Activated T-cell treated with anti-CD3 and anti-CD28 coated beads, Interleukin-2, amount 50 U/mL, for 72 hours (primary cell): ENCODE data around the gene SLC9C1. TPM values are rescaled to one million over a fixed set of nuclear protein-coding genes. Genes with fewer than 3 reads are reported as not detected.

Experiments used
- ATAC-seq, 2 donors: fragments of 150-1000 bp; cut with Tn5 transposase; replicated peaks in 1 of 2; 2 replicates each; pipeline ENCODE4 v1.10.0; 2021; ENCODE audit warnings: moderate library complexity in 2 of 2, mild to moderate bottlenecking in 1 of 2
- DNase-seq, 2 donors: peaks; one replicate each; pipeline ENCODE4 v3.0.0; 2021 to 2022; ENCODE audit warnings: mixed read lengths in 1 of 2
- H3K27ac Mint-ChIP-seq: one replicate; pipeline ENCODE4 v1.8.0; 2022; ENCODE audit warnings: mild to moderate bottlenecking, moderate library complexity, mixed read lengths
- H3K27me3 Mint-ChIP-seq: one replicate; pipeline ENCODE4 v1.8.0; 2022; ENCODE audit warnings: low read depth, mixed read lengths
- H3K36me3 Mint-ChIP-seq, 2 donors: one replicate each; pipeline ENCODE4 v1.8.0; 2022; ENCODE audit warnings: mixed read lengths in 2 of 2, mild to moderate bottlenecking in 1 of 2; ENCODE audit not compliant: insufficient read depth in 2 of 2
- H3K4me1 Mint-ChIP-seq: one replicate; pipeline ENCODE4 v1.8.0; 2022; ENCODE audit warnings: low read depth, mixed read lengths
- H3K4me3 Mint-ChIP-seq, 2 donors: one replicate each; pipeline ENCODE4 v1.8.0; 2022; ENCODE audit warnings: mild to moderate bottlenecking in 2 of 2, mixed read lengths in 2 of 2, moderate library complexity in 2 of 2
- H3K9me3 Mint-ChIP-seq, 2 donors: one replicate each; pipeline ENCODE4 v1.8.0; 2022; ENCODE audit warnings: mixed read lengths in 2 of 2
- total RNA-seq, 2 donors: library from RNA; stranded (reverse); gene quantifications; one replicate each; pipeline ENCODE4 v1.2.3, GENCODE V29; 2022

The SLC9C1 gene
- total RNA-seq, 2 donors from 2014 or later, result not detected

GRCh38 chr3:112302150-112302830 is 8.3 kb upstream of the SLC9C1 start:
- Mint-ChIP-seq H3K4me3 (no peak overlapping the region), H3K4me1 (peaks cover 15% of the 10 kb centered on the region), H3K9me3 (no peaks in the 10 kb centered on the region), H3K27ac (no peak overlapping the region), H3K27me3 (no peaks in the 10 kb centered on the region), H3K36me3 (no peaks in the 10 kb centered on the region)
- no peak for ATAC-seq
- no peak for DNase-seq

DNA sequence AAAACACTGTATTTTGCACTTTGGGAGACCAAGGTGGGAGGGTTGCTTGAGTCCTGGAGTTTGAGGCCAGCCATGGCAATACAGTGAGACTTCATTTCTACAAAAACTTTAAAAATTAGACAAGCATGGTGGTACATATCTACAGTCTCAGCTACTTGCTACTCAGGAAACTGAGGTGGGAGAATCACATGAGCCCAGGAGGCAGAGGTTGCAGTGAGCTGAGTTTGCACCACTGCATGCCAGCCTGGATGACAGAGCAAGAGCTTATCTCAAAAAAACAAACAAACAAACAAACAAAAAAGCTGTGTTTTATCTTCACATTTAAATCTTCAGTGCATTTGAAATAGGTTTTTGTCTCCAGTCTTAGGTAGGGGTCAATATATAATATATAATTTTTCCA is 4.8 kb upstream of the SLC9C1 start:
- peaks cover 22% of the 10 kb centered on the region for H3K4me1 Mint-ChIP-seq
- ATAC-seq (no peak), DNase-seq (no peak)
- H3K9me3 Mint-ChIP-seq, result no peaks in the 10 kb centered on the region
- H3K27me3 Mint-ChIP-seq, result no peaks in the 10 kb centered on the region
- no peaks in the 10 kb centered on the region for H3K36me3 Mint-ChIP-seq
- no peak overlapping the region for H3K27ac Mint-ChIP-seq
- no peak overlapping the region for H3K4me3 Mint-ChIP-seq

DNA sequence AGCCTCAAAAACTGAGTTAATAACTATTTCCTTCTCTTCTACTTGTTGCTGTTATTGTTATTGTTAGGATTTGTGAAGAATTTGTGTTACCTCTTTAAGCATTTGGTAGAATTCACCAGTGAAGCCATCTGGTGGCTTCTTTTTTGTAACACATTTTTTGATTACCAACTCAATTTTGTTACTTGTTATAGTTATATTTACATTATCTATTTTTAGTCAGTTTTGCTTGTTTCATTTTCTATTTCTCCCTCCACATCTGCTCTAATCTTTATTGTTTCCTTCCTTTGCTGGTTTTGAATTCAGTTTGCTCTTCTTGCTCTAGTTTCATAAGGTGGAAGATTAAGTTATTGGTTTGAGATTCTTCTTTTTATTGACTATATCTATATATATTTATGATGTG is 3.7 kb upstream of the SLC9C1 start:
- no peaks in the 10 kb centered on the region for H3K27me3 Mint-ChIP-seq
- DNase-seq (no peak), ATAC-seq (no peak)
- H3K4me3 Mint-ChIP-seq, result peak overlapping the region; percentile 10 to 67
- H3K9me3 Mint-ChIP-seq, result no peaks in the 10 kb centered on the region
- peaks cover 27% of the 10 kb centered on the region for H3K4me1 Mint-ChIP-seq
- no peaks in the 10 kb centered on the region for H3K36me3 Mint-ChIP-seq
- no peak overlapping the region for H3K27ac Mint-ChIP-seq

GRCh38 chr3:112289011-112289410 is 5.0 kb downstream of the SLC9C1 start:
- peaks cover 7% of the 10 kb centered on the region for H3K4me1 Mint-ChIP-seq
- no peaks in the 10 kb centered on the region for H3K9me3 Mint-ChIP-seq
- H3K4me3 Mint-ChIP-seq, result no peak overlapping the region
- no peaks in the 10 kb centered on the region for H3K36me3 Mint-ChIP-seq
- no peak overlapping the region for H3K27ac Mint-ChIP-seq
- ATAC-seq (no peak), DNase-seq (no peak)
- H3K27me3 Mint-ChIP-seq, result no peaks in the 10 kb centered on the region

DNA sequence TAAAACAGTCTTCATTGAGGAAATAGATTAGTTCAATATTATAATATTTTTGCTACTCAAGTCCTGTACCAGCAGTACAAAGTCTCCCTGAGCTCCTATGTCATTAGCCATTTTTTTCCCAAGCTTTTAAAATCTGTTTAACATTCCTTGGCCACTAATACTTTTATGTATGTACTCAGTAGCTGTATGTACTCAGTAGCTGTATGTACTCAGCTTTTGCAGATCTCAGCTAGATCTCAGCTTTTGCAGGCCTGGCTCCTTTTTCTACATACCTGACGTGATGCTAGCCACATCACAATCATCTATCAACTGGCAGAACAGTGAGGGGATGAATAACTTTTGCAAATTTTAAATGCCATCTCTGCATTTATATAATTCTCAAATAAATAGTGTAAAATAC is 13.8 kb downstream of the SLC9C1 start:
- Mint-ChIP-seq H3K4me3 (no peak overlapping the region), H3K9me3 (no peaks in the 10 kb centered on the region), H3K27ac (no peak overlapping the region), H3K27me3 (peaks cover 6% of the 10 kb centered on the region), H3K4me1 (no peaks in the 10 kb centered on the region), H3K36me3 (no peaks in the 10 kb centered on the region)
- no peak for DNase-seq
- no peak for ATAC-seq

DNA sequence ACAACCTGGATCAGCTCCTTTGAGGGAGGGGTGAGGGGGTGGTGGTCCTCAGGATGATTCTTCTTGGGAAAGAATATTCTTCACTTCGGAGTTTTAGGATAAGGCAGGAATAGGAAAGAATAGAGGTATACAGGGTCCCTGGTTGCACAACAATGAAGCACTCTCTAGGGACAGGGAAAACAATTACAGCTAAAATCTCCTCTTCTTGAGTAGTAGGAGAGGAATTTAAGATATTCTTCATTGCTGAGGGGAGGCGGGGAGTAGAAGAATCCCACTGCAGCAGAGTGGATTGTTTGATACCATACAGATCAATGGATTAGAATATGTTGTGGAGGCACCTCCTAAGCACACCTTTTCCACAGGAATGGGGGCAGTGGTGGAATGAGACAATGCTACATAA is 20.5 kb downstream of the SLC9C1 start:
- no peak for ATAC-seq
- Mint-ChIP-seq H3K36me3 (no peaks in the 10 kb centered on the region), H3K27me3 (peaks cover 6% of the 10 kb centered on the region), H3K4me1 (no peaks in the 10 kb centered on the region), H3K4me3 (no peak overlapping the region), H3K27ac (no peak overlapping the region), H3K9me3 (no peaks in the 10 kb centered on the region)
- no peak for DNase-seq

DNA sequence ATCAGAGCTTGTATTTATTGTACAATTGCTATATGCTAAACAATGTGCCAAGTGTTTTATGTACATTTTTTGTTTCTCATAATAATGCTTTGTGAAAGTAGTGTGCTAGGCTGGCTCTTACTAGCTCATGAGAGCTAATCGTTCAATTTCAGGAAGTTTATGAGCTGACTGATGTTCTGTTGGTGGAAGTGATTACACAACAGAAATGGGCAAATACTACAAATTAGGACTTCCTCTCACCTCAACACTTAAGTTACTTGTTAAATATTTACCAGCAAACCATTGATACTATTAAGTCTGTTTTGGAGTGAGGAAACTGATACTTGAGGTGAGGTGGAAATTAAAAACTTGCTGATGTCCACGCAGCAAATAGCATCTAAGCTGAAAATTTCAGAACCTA is 32.3 kb downstream of the SLC9C1 start:
- Mint-ChIP-seq H3K9me3 (peaks cover 0 to 2% of the 10 kb centered on the region in 2 donors), H3K4me1 (peaks cover 10% of the 10 kb centered on the region), H3K27ac (no peak overlapping the region), H3K36me3 (no peaks in the 10 kb centered on the region), H3K27me3 (no peaks in the 10 kb centered on the region), H3K4me3 (no peak overlapping the region)
- no peak for ATAC-seq
- DNase-seq, result no peak

- no peak for DNase-seq
Observed at GRCh38 chr3:112260563-112260962, 33.5 kb downstream of the SLC9C1 start.

GRCh38 chr3:112253301-112253971 is 40.6 kb downstream of the SLC9C1 start:
- Mint-ChIP-seq H3K4me3 (no peak overlapping the region), H3K27ac (no peak overlapping the region), H3K9me3 (peaks cover 11% of the 10 kb centered on the region in 2 donors), H3K36me3 (peaks cover 0 to 4% of the 10 kb centered on the region in 2 donors), H3K27me3 (no peaks in the 10 kb centered on the region), H3K4me1 (no peaks in the 10 kb centered on the region)
- DNase-seq (no peak), ATAC-seq (no peak)

More at GRCh38 chr3:112260563-112260962, 33.5 kb downstream of the SLC9C1 start:
- peaks cover 10% of the 10 kb centered on the region for H3K4me1 Mint-ChIP-seq
- H3K9me3 Mint-ChIP-seq, result peaks cover 0 to 2% of the 10 kb centered on the region in 2 donors
- H3K27ac Mint-ChIP-seq, result no peak overlapping the region
- no peak for ATAC-seq
- H3K36me3 Mint-ChIP-seq, result no peaks in the 10 kb centered on the region
- no peaks in the 10 kb centered on the region for H3K27me3 Mint-ChIP-seq
- no peak overlapping the region for H3K4me3 Mint-ChIP-seq

GRCh38 chr3:112247900-112248299 is 46.1 kb downstream of the SLC9C1 start:
- H3K4me3 Mint-ChIP-seq, result no peak overlapping the region
- ATAC-seq (no peak), DNase-seq (no peak)
- H3K36me3 Mint-ChIP-seq, result no peaks in the 10 kb centered on the region
- no peaks in the 10 kb centered on the region for H3K27me3 Mint-ChIP-seq
- peaks cover 0 to 3% of the 10 kb centered on the region in 2 donors for H3K9me3 Mint-ChIP-seq
- no peak overlapping the region for H3K27ac Mint-ChIP-seq
- H3K4me1 Mint-ChIP-seq, result no peaks in the 10 kb centered on the region

- DNase-seq (no peak), ATAC-seq (no peak)
Observed at GRCh38 chr3:112247350-112247749, 46.7 kb downstream of the SLC9C1 start.

DNA sequence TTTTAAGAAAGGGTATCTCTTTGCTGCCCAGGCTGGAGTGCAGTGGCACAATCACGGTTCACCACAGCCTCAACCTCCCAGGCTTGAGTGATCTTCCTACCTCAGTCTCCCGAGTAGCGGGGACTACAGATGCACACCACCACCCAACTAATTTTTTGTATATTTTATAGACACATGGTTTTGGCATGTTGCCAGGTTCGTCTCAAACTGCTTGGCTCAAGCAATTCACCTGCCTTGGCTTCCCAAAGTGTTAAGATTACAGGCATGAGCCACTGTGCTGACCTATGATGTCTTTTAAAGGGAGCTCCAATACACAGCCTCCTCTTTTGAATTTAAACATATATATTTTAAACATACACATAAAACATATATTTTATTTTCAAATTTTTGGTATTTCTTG is 60.9 kb downstream of the SLC9C1 start:
- no peak overlapping the region for H3K4me3 Mint-ChIP-seq
- no peak for DNase-seq
- peaks cover 0 to 3% of the 10 kb centered on the region in 2 donors for H3K9me3 Mint-ChIP-seq
- H3K27ac Mint-ChIP-seq, result no peak overlapping the region
- peaks cover 2% of the 10 kb centered on the region for H3K27me3 Mint-ChIP-seq
- H3K36me3 Mint-ChIP-seq, result peaks cover under 1% of the 10 kb centered on the region in 2 donors
- no peaks in the 10 kb centered on the region for H3K4me1 Mint-ChIP-seq
- no peak for ATAC-seq

More at GRCh38 chr3:112247350-112247749, 46.7 kb downstream of the SLC9C1 start:
- Mint-ChIP-seq H3K27ac (no peak overlapping the region), H3K9me3 (peaks cover 0 to 3% of the 10 kb centered on the region in 2 donors), H3K4me3 (no peak overlapping the region), H3K36me3 (no peaks in the 10 kb centered on the region), H3K4me1 (no peaks in the 10 kb centered on the region), H3K27me3 (no peaks in the 10 kb centered on the region)

GRCh38 chr3:112231727-112232126 is 62.3 kb downstream of the SLC9C1 start:
- no peaks in the 10 kb centered on the region for H3K4me1 Mint-ChIP-seq
- peak overlapping the region in 1 of 2 donors; percentile 41 for H3K4me3 Mint-ChIP-seq
- peaks cover 0 to 6% of the 10 kb centered on the region in 2 donors for H3K9me3 Mint-ChIP-seq
- peak in 1 of 2 donors; percentile 49 for ATAC-seq
- no peak overlapping the region for H3K27ac Mint-ChIP-seq
- no peaks in the 10 kb centered on the region for H3K36me3 Mint-ChIP-seq
- DNase-seq, result no peak
- H3K27me3 Mint-ChIP-seq, result peaks cover 7% of the 10 kb centered on the region
